WTC11 (cell line): ENCODE data around the gene CPLANE1. TPM values are rescaled to one million over a fixed set of nuclear protein-coding genes. Genes with fewer than 3 reads are reported as not detected.
A peak's percentile ranks its signal among the peaks of the same experiment; 100 is the strongest.

ENCODE experiments used
- ATAC-seq: fragments of 200-7000 bp; cut with Tn5 transposase; 2 replicates; pipeline ENCODE4 v1.10.0; 2021; ENCODE audit warnings: mild to moderate bottlenecking, moderate library complexity
- CTCF ChIA-PET: fragments of 300-600 bp; sonication (Branson Sonifier 250); formaldehyde crosslinking; loops from one replicate; lab custom pipeline; 2021; ENCODE audit warnings: antibody characterized with exemption; lab: Charles Lee
- POLR2A ChIA-PET: fragments of 350-600 bp; sonication (Branson Sonifier 250); formaldehyde crosslinking; loops from one replicate; lab custom pipeline; 2021; ENCODE audit warnings: antibody characterized with exemption; lab: Charles Lee
- DNase-seq: peaks from one replicate; pipeline ENCODE4 v3.0.0; 2021; ENCODE audit warnings: low spot score
- H3K27ac Mint-ChIP-seq: 2 replicates; pipeline ENCODE4 v1.8.0; 2021; ENCODE audit warnings: mixed read lengths
- H3K27me3 Mint-ChIP-seq: 2 replicates; pipeline ENCODE4 v1.8.0; 2021; ENCODE audit warnings: low read depth, mild to moderate bottlenecking, moderate library complexity, mixed read lengths
- H3K36me3 Mint-ChIP-seq: 2 replicates; pipeline ENCODE4 v1.8.0; 2021; ENCODE audit warnings: mixed read lengths
- H3K4me1 Mint-ChIP-seq: 2 replicates; pipeline ENCODE4 v1.8.0; 2022; ENCODE audit warnings: mixed read lengths
- H3K4me3 Mint-ChIP-seq: 2 replicates; pipeline ENCODE4 v1.8.0; 2021; ENCODE audit warnings: mild to moderate bottlenecking, moderate library complexity, mixed read lengths
- H3K9me3 Mint-ChIP-seq: 2 replicates; pipeline ENCODE4 v1.8.0; 2021; ENCODE audit warnings: mixed read lengths
- CREB1 ChIP-seq: sonication (generic); formaldehyde crosslinking; IDR thresholded peaks from 2 replicates; pipeline ENCODE4 v1.8.0; 2023; ENCODE audit warnings: mild to moderate bottlenecking, missing genetic modification reagents
- ELF4 ChIP-seq: sonication (generic); formaldehyde crosslinking; IDR thresholded peaks from 2 replicates; pipeline ENCODE4 v1.8.1; 2022; ENCODE audit warnings: low read depth, mild to moderate bottlenecking, moderate library complexity, missing genetic modification reagents
- NR1H2 ChIP-seq: sonication (generic); formaldehyde crosslinking; IDR thresholded peaks from 2 replicates; pipeline ENCODE4 v1.9.0; 2021; ENCODE audit warnings: mild to moderate bottlenecking, moderate library complexity, missing genetic modification reagents
- RORB ChIP-seq: fragments of 250-450 bp; sonication (Bioruptor Pico); IDR thresholded peaks from 2 replicates; pipeline ENCODE4 v1.9.0; 2021; ENCODE audit warnings: mild to moderate bottlenecking
- SMAD3 ChIP-seq: sonication (generic); formaldehyde crosslinking; IDR thresholded peaks from 2 replicates; pipeline ENCODE4 v1.8.0; 2022; ENCODE audit warnings: missing genetic modification reagents, mild to moderate bottlenecking, borderline replicate concordance
- TEAD1 ChIP-seq: sonication (generic); formaldehyde crosslinking; IDR thresholded peaks from 2 replicates; pipeline ENCODE4 v1.8.0; 2022; ENCODE audit warnings: mild to moderate bottlenecking, missing genetic modification reagents
- ZNF138 ChIP-seq: sonication (generic); formaldehyde crosslinking; conservative IDR thresholded peaks from 2 replicates; pipeline ENCODE4 v1.8.1; 2022; ENCODE audit warnings: mild to moderate bottlenecking, moderate library complexity, missing genetic modification reagents
- total RNA-seq: library from RNA; stranded (reverse); gene quantifications from 3 replicates; pipeline ENCODE4 v1.2.3, GENCODE V29; 2021
- TF ChIP-seq, protein P1 (sequence below): fragments of 200-600 bp; IDR thresholded peaks from 2 replicates; pipeline ENCODE4 v1.8.0; 2022; ENCODE audit warnings: antibody characterized with exemption
- TF ChIP-seq, protein P2 (sequence below): sonication (generic); formaldehyde crosslinking; IDR thresholded peaks from 2 replicates; pipeline ENCODE4 v1.8.1; 2023; ENCODE audit warnings: mild to moderate bottlenecking, missing genetic modification reagents
- TF ChIP-seq, protein P3 (sequence below): fragments of 250-450 bp; sonication (Bioruptor Pico); conservative IDR thresholded peaks from 2 replicates; pipeline ENCODE4 v1.9.0; 2021; ENCODE audit warnings: mild to moderate bottlenecking
- TF ChIP-seq, protein P4 (sequence below): fragments of 250-450 bp; sonication (Bioruptor Pico); IDR thresholded peaks from 2 replicates; pipeline ENCODE4 v1.9.0; 2021; ENCODE audit warnings: mild to moderate bottlenecking, borderline replicate concordance

The CPLANE1 gene
- total RNA-seq, 1 experiment from 2014 or later = 4.8 TPM

DNA sequence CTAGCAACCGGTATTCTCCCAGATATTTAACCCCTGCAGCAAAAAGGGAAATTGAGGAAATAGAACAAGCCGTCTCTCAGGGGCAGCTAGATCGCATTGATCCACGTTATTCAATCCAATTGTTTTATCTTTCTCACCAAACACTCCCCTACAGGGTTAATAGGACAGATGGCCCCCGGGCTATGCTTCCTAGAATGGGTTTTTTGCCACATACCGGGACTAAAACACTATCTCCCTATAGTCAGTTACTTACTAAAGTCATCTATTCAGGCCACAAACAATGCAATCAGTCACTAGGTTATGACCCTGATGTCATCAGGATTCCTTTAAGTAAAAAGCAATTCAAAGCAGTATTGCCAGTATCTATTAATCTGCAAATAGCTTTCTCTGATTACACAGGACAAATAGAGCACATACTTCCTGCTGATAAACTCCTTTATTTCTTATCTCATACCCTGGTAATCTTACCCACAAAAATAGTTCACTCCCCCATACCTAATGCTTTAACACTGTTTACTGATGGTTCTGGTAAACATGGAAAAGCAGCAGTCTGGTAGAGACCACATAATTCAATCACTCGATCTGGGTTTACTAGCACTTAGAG lies 159.0 kb downstream of the CPLANE1 start:
- peaks cover 3% of the 10 kb centered on the region; the same call in 1 of the 2 replicates for H3K36me3 Mint-ChIP-seq
- H3K9me3 Mint-ChIP-seq = 0 out of 2 replicates have a peak, but pooled peaks cover 3% of the 10 kb centered on the region
- TF ChIP-seq ZNF138 (CRISPR knock-in tag) (no peak), RORB (peak; percentile 57; the same call in 1 of the 2 replicates), NR1H2 (CRISPR knock-in tag) (no peak), SMAD3 (CRISPR knock-in tag) (no peak), ELF4 (no peak)
- TF ChIP-seq, protein P1, sequence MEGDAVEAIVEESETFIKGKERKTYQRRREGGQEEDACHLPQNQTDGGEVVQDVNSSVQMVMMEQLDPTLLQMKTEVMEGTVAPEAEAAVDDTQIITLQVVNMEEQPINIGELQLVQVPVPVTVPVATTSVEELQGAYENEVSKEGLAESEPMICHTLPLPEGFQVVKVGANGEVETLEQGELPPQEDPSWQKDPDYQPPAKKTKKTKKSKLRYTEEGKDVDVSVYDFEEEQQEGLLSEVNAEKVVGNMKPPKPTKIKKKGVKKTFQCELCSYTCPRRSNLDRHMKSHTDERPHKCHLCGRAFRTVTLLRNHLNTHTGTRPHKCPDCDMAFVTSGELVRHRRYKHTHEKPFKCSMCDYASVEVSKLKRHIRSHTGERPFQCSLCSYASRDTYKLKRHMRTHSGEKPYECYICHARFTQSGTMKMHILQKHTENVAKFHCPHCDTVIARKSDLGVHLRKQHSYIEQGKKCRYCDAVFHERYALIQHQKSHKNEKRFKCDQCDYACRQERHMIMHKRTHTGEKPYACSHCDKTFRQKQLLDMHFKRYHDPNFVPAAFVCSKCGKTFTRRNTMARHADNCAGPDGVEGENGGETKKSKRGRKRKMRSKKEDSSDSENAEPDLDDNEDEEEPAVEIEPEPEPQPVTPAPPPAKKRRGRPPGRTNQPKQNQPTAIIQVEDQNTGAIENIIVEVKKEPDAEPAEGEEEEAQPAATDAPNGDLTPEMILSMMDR = no peak
- TF ChIP-seq, all 79 proteins: peak for 1
- ATAC-seq = no peak
- Mint-ChIP-seq H3K4me3 (no peak overlapping the region), H3K4me1 (peaks cover 31% of the 10 kb centered on the region), H3K27ac (no peak overlapping the region), H3K27me3 (peaks cover 100% of the 10 kb centered on the region)
- ChIA-PET CTCF (no interaction called here), POLR2A (interaction anchor here (0.6 kb wide), 1 partner anchor 674 kb away, joined by 3 read pairs; no protein-coding TSS in a partner anchor)
- DNase-seq = no peak

DNA sequence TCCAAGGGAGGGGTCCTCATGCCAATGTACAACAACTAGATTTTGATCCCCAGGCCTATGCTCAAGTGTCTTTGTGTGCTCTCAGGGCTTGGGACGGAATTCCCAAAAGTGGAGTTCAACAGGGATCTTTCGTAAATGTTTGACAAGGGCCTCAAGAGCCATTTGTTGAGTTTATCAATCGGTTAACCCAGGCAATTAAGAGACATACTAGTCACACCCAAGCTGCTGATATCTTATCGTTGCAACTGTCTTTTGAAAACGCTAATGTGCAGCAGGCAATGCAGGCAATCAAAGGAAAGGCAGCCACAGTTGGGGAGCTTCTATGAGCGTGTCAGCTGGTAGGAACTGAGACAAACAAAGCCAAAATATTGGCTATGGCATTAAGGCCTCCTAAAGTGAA lies 161.2 kb downstream of the CPLANE1 start:
- ChIA-PET CTCF (no interaction called here), POLR2A (no interaction called here)
- Mint-ChIP-seq H3K36me3 (peaks cover 8% of the 10 kb centered on the region; the same call in 1 of the 2 replicates), H3K4me3 (no peak overlapping the region), H3K27ac (no peak overlapping the region), H3K27me3 (peaks cover 100% of the 10 kb centered on the region), H3K9me3 (peaks cover 8% of the 10 kb centered on the region; the same call in 1 of the 2 replicates), H3K4me1 (peaks cover 31% of the 10 kb centered on the region)
- DNase-seq = no peak
- no peak for ATAC-seq
- TF ChIP-seq, protein P2, sequence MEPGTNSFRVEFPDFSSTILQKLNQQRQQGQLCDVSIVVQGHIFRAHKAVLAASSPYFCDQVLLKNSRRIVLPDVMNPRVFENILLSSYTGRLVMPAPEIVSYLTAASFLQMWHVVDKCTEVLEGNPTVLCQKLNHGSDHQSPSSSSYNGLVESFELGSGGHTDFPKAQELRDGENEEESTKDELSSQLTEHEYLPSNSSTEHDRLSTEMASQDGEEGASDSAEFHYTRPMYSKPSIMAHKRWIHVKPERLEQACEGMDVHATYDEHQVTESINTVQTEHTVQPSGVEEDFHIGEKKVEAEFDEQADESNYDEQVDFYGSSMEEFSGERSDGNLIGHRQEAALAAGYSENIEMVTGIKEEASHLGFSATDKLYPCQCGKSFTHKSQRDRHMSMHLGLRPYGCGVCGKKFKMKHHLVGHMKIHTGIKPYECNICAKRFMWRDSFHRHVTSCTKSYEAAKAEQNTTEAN = no peak
- TF ChIP-seq TEAD1 (CRISPR knock-in tag) = no peak
- TF ChIP-seq, protein P3, sequence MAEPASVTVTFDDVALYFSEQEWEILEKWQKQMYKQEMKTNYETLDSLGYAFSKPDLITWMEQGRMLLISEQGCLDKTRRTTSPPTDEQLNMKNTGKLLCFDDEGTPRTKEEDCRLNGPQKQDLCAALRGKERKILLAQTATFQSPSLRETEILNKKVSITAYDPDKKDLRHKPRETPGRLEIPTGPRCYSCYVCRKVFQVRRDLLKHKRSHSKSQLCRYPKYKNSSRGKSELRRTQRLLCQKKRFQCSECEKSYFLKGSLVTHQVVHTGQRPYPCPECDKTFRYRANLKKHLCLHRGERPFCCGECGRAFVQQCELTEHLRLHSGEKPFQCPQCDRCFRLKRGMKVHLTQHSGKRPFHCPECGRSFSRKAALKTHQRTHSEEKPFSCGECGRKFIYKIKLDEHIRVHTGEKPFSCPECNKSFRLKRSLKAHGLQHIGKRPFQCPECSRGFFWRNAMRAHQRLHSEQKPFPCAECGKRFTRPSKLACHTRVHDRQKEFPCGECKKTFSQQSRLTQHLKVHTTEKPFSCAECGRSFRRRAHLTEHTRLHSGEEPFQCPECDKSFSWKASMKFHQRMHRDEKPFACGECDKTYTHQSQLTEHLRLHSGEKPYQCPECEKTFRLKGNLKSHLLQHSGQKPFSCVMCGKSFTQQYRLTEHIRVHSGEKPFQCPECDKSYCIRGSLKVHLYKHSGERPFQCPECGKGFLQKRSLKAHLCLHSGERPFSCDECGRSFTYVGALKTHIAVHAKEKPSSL (CRISPR knock-in tag) = no peak
- TF ChIP-seq, protein P4, sequence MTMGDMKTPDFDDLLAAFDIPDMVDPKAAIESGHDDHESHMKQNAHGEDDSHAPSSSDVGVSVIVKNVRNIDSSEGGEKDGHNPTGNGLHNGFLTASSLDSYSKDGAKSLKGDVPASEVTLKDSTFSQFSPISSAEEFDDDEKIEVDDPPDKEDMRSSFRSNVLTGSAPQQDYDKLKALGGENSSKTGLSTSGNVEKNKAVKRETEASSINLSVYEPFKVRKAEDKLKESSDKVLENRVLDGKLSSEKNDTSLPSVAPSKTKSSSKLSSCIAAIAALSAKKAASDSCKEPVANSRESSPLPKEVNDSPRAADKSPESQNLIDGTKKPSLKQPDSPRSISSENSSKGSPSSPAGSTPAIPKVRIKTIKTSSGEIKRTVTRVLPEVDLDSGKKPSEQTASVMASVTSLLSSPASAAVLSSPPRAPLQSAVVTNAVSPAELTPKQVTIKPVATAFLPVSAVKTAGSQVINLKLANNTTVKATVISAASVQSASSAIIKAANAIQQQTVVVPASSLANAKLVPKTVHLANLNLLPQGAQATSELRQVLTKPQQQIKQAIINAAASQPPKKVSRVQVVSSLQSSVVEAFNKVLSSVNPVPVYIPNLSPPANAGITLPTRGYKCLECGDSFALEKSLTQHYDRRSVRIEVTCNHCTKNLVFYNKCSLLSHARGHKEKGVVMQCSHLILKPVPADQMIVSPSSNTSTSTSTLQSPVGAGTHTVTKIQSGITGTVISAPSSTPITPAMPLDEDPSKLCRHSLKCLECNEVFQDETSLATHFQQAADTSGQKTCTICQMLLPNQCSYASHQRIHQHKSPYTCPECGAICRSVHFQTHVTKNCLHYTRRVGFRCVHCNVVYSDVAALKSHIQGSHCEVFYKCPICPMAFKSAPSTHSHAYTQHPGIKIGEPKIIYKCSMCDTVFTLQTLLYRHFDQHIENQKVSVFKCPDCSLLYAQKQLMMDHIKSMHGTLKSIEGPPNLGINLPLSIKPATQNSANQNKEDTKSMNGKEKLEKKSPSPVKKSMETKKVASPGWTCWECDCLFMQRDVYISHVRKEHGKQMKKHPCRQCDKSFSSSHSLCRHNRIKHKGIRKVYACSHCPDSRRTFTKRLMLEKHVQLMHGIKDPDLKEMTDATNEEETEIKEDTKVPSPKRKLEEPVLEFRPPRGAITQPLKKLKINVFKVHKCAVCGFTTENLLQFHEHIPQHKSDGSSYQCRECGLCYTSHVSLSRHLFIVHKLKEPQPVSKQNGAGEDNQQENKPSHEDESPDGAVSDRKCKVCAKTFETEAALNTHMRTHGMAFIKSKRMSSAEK (CRISPR knock-in tag) = no peak
- no peak for TF ChIP-seq RORB
- no peak for TF ChIP-seq CREB1 (CRISPR knock-in tag)
